Mucosa of descending colon (tissue), 3 donors: ENCODE results near the gene SPANXN1. TPM values are rescaled to one million over a fixed set of nuclear protein-coding genes. Genes with fewer than 3 reads are reported as not detected.
A peak's percentile ranks its signal among the peaks of the same experiment; 100 is the strongest.
"Not testable (repeated sequence)": the region's sequence is repeated elsewhere in the genome, so short reads cannot be mapped to it uniquely, and the experiment has no call there.

Experiments used
- ATAC-seq: fragments of 200-7000 bp; cut with Tn5 transposase; one replicate; pipeline ENCODE4 v1.9.1; 2020; ENCODE audit warnings: mild to moderate bottlenecking, moderate library complexity
- DNase-seq, 3 donors: peaks; one replicate each; pipeline ENCODE4 v3.0.0-alpha.2; 2020
- H3K36me3 ChIP-seq: fragments of 200-600 bp; one replicate; pipeline ENCODE4 v1.8.0; 2021; ENCODE audit warnings: low read depth, mild to moderate bottlenecking
- H3K4me1 ChIP-seq: fragments of 200-600 bp; one replicate; pipeline ENCODE4 v1.8.0; 2021; ENCODE audit warnings: low read depth, mild to moderate bottlenecking
- H3K4me3 ChIP-seq: fragments of 200-600 bp; one replicate; pipeline ENCODE4 v1.8.0; 2021; ENCODE audit warnings: mild to moderate bottlenecking
- H3K9me3 ChIP-seq: fragments of 200-600 bp; one replicate; pipeline ENCODE4 v1.8.0; 2021; ENCODE audit warnings: mild to moderate bottlenecking
- intact Hi-C, 2 donors: fragments of 100-400 bp; cut with DNase I in 1 of 2; cut with micrococcal nuclease in 1 of 2; formaldehyde crosslinking; loops; one replicate each; pipeline versions ENCODE4 v1.11.0 to v1.11.1; 2022; cut with DNase I, micrococcal nuclease
- long read RNA-seq, 2 donors: library from polyadenylated mRNA; unstranded; transcript quantifications; one replicate each; pipeline ENCODE4 v2.0.0, GENCODE V29; 2019 to 2021
- total RNA-seq, 3 donors: library from RNA; stranded (reverse); fragmentation: NEBNext Ultra II Directional in 2 of 3; extraction: Animal tissue kit (Norgen Biotek cat#: 25700) in 2 of 3; gene quantifications; one replicate each; pipeline versions ENCODE4 v1.2.1 to v1.2.4, GENCODE V29; 2021 to 2023
- TF ChIP-seq, protein P1 (sequence below): fragments of 200-600 bp; IDR thresholded peaks from one replicate; pipeline ENCODE4 v1.8.0; 2022; ENCODE audit warnings: antibody characterized with exemption, mild to moderate bottlenecking
- donor health status: DM: no; HTN: no; CAD: no; lungs with moderate emphysema.
- donor health status: DM: no; HTN: no; CAD: no.
- donor health status: DM: no; HTN: yes; CAD: no.

Gene SPANXN1, protein sequence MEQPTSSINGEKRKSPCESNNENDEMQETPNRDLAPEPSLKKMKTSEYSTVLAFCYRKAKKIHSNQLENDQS
- not detected for total RNA-seq
- long read RNA-seq, donor 1, result 0 reads
- long read RNA-seq, donor 2, result 0 reads

DNA sequence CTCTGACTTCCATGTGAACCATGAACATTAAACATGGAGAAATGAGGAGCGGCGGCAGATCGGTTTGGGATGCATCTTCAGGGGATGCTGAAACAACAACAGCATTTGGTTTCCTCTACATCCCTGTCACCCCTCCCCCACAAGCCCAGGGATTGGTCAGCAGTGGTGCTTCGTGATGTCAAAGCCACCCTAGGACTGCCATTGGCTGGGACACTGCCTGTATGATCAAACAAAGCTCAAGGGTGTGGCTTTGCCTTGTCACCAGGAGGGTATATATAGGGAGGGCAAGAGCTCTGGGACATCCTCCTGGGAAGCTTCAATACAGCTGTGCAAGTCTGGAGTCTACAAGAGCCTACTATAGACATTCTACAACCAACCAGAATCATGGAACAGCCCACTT, at the start of gene SPANXN1:
Gene SPANXN1 (plus strand): TSS at position 301 of the 400 bp plus-strand sequence. CDS start 84 bp downstream, at position 385.
- H3K9me3 ChIP-seq, H3K36me3 ChIP-seq, H3K4me1 ChIP-seq, ATAC-seq, DNase-seq, H3K4me3 ChIP-seq, intact Hi-C loops: not testable (repeated sequence)

DNA sequence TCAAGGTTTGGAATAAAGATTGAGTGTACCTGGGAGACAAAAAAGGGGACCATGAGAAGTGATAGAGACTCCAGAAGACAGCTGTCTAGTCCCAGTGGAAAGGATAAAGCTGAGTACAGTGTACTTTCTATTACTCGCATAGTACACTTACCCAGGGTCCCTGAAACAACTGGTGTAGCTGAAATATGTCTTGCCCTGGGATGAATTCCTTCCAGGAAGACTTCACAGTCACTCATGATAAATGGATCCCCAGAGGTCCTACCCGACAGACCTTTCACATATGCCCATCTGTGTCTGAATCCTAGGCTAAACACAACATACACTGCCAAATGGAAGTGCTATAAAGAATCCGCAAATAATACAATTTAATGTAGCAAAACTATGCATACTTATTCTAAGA, 48.2 kb upstream of the SPANXN1 start:
- TF ChIP-seq, protein P1, sequence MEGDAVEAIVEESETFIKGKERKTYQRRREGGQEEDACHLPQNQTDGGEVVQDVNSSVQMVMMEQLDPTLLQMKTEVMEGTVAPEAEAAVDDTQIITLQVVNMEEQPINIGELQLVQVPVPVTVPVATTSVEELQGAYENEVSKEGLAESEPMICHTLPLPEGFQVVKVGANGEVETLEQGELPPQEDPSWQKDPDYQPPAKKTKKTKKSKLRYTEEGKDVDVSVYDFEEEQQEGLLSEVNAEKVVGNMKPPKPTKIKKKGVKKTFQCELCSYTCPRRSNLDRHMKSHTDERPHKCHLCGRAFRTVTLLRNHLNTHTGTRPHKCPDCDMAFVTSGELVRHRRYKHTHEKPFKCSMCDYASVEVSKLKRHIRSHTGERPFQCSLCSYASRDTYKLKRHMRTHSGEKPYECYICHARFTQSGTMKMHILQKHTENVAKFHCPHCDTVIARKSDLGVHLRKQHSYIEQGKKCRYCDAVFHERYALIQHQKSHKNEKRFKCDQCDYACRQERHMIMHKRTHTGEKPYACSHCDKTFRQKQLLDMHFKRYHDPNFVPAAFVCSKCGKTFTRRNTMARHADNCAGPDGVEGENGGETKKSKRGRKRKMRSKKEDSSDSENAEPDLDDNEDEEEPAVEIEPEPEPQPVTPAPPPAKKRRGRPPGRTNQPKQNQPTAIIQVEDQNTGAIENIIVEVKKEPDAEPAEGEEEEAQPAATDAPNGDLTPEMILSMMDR, result no peak
- H3K36me3 ChIP-seq, result no peaks in the 10 kb centered on the region
- H3K4me3 ChIP-seq, result no peak overlapping the region
- DNase-seq (no peak), ATAC-seq (no peak)
- no peaks in the 10 kb centered on the region for H3K4me1 ChIP-seq
- no peaks in the 10 kb centered on the region for H3K9me3 ChIP-seq
- intact Hi-C loops, result no loop called here

DNA sequence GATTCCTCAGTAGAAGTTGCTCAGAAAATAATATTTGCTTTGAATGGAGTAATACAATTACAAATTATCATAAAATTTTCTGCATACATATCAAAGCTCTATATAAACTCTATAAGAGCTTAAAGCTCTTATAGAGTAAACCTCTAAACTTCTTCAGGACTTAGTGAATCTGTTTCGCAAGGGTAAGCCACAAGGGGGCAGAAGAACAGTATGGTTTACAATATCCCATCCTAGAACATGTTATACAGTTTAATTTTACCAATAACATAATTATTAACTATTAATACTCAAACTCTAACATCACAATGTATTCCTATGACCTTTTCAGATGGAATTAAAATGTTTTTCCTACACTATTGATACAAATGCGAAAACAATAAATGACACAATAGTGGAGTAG, 33.8 kb upstream of the SPANXN1 start:
- no peaks in the 10 kb centered on the region for H3K36me3 ChIP-seq
- no peak for ATAC-seq
- TF ChIP-seq, protein P1, result no peak
- peak in 1 of 3 donors; percentile 1 for DNase-seq
- H3K9me3 ChIP-seq, result no peaks in the 10 kb centered on the region
- intact Hi-C loops, result no loop called here
- H3K4me3 ChIP-seq, result no peak overlapping the region
- no peaks in the 10 kb centered on the region for H3K4me1 ChIP-seq

DNA sequence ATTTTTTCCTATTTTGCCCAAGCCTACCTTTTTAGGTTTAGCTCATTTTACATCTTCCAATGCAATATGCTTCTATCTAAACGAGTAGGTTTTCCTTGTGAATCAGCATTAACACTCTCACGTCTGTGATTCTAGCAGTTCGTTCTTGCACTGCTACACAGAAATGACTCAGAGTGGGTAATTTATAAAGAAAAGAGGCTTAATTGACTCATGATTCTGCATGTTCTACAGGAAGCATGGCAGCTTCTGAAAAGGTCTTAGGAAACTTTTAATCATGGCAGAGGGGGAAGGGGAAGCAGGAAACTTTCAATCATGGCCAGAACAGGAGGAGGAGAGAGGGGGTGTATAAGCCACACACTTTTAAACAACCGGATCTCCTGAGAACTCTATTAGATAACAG, 44.9 kb downstream of the SPANXN1 start:
- Histone ChIP-seq H3K9me3 (no peaks in the 10 kb centered on the region), H3K4me3 (no peak overlapping the region), H3K4me1 (no peaks in the 10 kb centered on the region), H3K36me3 (no peaks in the 10 kb centered on the region)
- TF ChIP-seq, protein P1, result no peak
- intact Hi-C loops, result no loop called here
- DNase-seq (no peak), ATAC-seq (no peak)
